Measurements from ENCODE around the gene ZBTB20.

ZBTB20 gene

GRCh38 chr3:115018694-115019093, 128.4 kb downstream of the ZBTB20 start:
- DNase-seq: no peak

DNA sequence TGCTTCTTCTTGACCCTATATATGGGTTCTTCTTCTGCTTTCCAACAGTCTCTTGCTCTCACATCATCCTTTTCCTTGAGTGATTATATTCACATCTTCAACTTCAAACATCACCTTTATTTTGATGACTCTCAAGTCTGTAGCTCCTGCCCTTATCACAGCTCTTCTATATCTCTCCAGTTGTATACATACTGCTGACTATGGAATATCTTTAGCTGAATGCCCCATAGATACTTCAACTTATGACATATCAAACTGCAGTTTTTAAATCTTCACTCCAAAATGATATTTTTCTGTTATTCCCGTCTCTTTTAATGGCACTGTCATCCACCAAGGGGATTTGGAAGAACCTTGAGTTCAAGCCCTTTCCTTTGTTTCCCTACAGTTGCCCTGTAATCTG, 139.1 kb downstream of the ZBTB20 start:
- DNase-seq: no peak

- no peak for DNase-seq
Observed at GRCh38 chr3:115004201-115005140, 142.6 kb downstream of the ZBTB20 start.

DNA sequence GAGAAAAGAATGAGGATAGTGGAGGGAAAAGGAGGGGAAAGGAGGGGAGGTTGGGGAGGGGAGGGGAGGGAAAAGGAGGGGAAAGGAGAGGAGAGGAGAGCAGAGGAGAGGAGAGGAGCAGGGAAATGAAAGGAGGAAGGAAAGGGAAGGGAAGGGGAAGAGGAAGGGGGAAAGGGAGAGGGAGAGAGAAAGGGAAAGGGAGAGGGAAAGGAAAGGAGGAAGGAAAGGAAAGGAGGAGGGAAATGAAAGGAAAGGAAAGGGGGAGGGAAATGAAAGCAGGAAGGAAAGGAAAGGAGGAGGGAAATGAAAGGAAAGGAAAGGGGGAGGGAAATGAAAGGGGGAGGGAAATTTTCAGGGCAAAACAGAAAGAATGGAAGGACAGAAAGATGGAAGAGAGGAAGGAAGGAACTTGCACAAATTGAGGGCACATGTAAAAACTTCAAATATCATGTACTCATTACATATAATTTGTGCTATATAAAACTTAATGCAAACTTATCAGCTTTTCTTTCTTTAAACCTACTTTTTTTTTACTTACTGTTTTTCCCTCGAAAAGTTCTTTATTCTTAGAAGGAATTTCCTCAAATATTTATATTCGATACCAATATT, 148.0 kb downstream of the ZBTB20 start:
- DNase-seq: no peak

GRCh38 chr3:114994554-114995341, 152.3 kb downstream of the ZBTB20 start:
- no peak for DNase-seq

DNA sequence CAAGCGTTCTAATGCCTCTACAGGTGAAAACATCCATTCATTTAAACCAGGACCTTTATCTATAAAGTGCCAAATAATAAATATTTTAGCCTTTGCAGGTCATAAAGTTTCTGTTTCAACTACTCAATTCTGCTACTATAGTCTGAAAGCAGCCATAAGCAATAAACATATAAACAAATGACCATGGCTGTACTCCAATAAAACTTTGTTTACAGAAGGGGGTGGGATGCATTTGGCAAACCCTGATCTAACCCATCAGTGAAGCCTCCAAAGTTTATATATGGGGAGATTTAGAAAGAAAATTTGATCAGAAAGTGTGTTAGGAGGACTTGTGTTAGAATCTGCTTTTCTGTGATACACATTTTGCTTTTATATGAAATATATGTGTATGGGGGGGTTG, 161.3 kb downstream of the ZBTB20 start:
- no peak for DNase-seq

GRCh38 chr3:114983248-114983647, 163.8 kb downstream of the ZBTB20 start:
- DNase-seq: no peak

GRCh38 chr3:114974387-114974786, 172.7 kb downstream of the ZBTB20 start:
- no peak for DNase-seq

DNA sequence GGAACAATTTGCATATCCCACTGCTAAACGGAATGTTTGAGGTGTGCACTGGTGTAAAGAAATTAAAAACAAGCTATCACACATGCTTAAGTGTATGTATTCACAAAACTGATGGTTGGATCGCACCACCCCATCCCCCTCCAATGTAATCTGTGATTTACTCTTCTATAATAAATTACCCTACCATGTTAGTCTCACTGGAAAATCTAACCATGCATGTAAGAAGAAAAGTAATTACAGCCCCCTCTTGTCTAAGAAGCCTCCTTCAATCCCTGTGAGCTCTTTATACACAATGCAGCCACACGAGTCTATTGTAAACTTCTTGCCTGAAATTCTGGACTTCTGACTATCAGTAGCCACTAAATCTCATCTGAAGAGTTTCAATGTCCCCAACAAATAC, 173.6 kb downstream of the ZBTB20 start:
- no peak for DNase-seq

GRCh38 chr3:114967168-114967567, 179.9 kb downstream of the ZBTB20 start:
- no peak for DNase-seq

- DNase-seq: no peak
Observed at GRCh38 chr3:114962189-114962588, 184.9 kb downstream of the ZBTB20 start.

GRCh38 chr3:114958930-114959329, 188.2 kb downstream of the ZBTB20 start:
- DNase-seq: no peak

- DNase-seq: no peak
Observed at GRCh38 chr3:114953800-114954199, 193.3 kb downstream of the ZBTB20 start.

DNA sequence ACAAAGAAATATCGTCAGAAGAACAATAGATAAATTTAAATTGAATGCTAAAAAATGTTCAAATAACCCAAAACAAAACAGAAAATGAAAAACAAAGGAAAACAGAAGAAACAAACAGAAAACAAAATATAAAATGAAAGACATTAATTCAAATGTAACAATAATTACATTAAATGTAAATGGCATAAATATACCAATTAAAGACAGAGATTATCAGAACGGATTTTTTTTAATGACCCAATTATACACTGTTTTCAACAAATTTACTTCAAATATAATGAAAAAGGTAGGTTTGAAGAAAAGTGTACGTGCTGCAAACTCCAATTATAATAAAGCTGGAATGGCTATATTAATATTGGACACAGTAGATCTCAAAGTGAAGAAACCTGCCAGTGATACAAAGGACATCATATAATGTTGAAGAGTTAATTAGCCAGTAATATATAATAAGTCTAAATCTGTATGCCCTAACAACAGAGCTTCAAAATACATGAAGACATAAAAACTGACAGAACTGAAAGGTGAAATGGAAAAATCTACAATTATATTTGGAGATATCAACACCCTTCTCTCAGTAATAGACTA, 193.8 kb downstream of the ZBTB20 start:
- no peak for DNase-seq

DNA sequence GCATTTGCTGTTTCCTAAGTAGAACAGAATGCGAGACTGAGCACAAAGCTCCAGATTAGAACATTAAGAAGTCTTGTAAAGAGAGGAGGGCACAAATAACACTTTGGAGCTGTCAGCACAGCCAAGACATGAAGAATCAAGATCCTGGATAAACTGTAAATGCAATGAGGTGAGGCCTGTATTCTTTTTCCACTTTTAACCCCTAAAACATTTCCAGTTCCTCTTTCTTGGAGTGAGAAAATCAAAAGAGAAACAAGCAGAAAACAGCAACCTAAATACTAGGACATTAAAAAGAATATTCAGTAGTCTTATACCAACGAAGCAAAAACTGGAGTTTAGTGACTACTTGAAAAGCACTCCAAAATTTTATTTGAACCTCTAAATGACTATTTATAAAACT, 204.3 kb downstream of the ZBTB20 start:
- DNase-seq: no peak

DNA sequence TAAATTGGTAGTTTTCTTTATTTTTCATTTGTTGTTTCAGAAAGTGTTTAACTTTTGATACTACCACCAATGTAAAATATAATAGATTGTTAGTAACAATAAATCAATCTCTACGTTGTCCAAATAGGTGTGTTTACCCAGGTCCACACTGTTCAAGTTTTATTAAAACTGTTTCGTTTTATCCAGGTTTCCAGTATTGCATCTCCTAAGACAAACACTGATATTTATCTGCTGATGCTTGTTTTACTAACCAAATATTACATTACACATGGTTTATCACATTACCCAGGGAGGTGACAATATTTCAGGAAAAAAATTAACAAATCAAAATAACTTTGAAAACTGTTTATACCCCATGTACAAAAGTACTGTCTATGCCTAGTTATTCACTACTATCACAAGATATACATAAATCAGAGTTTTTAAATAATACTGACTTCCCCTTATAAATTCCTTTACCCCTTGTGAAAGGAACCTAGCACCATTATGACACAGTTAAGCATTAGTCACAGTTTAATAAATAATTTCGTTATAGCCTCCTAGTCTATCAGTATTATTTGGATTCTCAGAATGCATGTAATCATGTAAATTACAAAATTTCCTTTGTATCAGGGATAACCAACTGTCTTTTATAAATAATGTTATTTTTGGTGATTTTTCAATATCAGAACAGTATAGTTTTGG, 205.3 kb downstream of the ZBTB20 start:
- DNase-seq: no peak

GRCh38 chr3:114939920-114940319, 207.2 kb downstream of the ZBTB20 start:
- no peak for DNase-seq

- DNase-seq: no peak
Observed at GRCh38 chr3:114933407-114933806, 213.7 kb downstream of the ZBTB20 start.

- no peak for DNase-seq
Observed at GRCh38 chr3:114929971-114930732, 216.9 kb downstream of the ZBTB20 start.

- DNase-seq: peak; percentile 4
Observed at GRCh38 chr3:114928989-114929640, 218.0 kb downstream of the ZBTB20 start.

DNA sequence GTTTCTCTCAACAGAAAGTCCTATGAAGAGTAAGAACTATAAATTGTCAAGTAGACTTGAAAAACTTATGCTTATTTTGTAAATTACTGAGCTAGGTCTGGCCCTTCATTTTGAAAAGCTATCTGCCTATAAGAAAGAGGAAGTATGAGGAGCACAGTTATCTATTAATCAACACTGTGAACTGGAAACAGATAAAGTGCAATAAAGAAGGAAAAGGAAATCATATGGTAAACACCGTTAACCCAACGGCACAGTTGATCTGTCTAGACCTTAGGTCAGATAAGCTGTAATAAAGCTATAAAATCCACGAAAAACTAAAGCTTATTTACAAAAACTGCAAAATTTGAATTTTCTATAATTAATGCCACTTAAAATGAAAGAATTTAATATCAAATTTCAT, 242.5 kb downstream of the ZBTB20 start:
- no peak for DNase-seq

All from fibroblast of skin of abdomen (primary cell).